Lung (tissue), 12 donors: ENCODE data around the gene GRK4. TPM values are rescaled to one million over a fixed set of nuclear protein-coding genes. Genes with fewer than 3 reads are reported as not detected.

Experiments
- ATAC-seq: fragments of 200-7000 bp; cut with Tn5 transposase; one replicate; pipeline ENCODE4 v1.9.1; 2020; ENCODE audit warnings: moderate number of reproducible peaks; ENCODE audit not compliant: insufficient read depth, low FRiP score
- DNase-seq, 3 donors: peaks; one replicate each; pipeline ENCODE4 v3.0.0-alpha.2; 2013 to 2017
- H3K27ac ChIP-seq, 2 donors: one replicate each; pipeline ENCODE4 v1.5.1; 2013; ENCODE audit warnings: mild to moderate bottlenecking in 2 of 2, moderate library complexity in 2 of 2, control low read depth in 1 of 2, inconsistent platforms in 1 of 2, low read depth in 1 of 2, low read length in 1 of 2
- H3K27me3 ChIP-seq, 3 donors: one replicate each; pipeline ENCODE4 v1.5.1; 2013; ENCODE audit warnings: low read length in 2 of 3; ENCODE audit not compliant: control insufficient read depth in 3 of 3, insufficient read depth in 3 of 3
- H3K36me3 ChIP-seq, 4 donors: one replicate each; pipeline ENCODE4 v1.5.1; 2013; ENCODE audit warnings: low read length in 4 of 4, mild to moderate bottlenecking in 1 of 4, moderate library complexity in 1 of 4; ENCODE audit not compliant: control insufficient read depth in 4 of 4, insufficient read depth in 4 of 4
- H3K4me1 ChIP-seq, 5 donors: one replicate each; pipeline ENCODE4 v1.5.1; 2013; ENCODE audit warnings: low read length in 5 of 5, mild to moderate bottlenecking in 2 of 5, moderate library complexity in 1 of 5; ENCODE audit not compliant: control insufficient read depth in 5 of 5, insufficient read depth in 5 of 5
- H3K4me3 ChIP-seq: one replicate; pipeline ENCODE4 v1.5.1; 2013; ENCODE audit warnings: mild to moderate bottlenecking, control low read depth, moderate library complexity
- H3K9ac ChIP-seq, 2 donors: one replicate each; pipeline ENCODE4 v1.5.1; 2013; ENCODE audit warnings: low read length in 2 of 2, control low read depth in 1 of 2; ENCODE audit not compliant: insufficient read depth in 1 of 2
- H3K9me3 ChIP-seq, 4 donors: one replicate each; pipeline ENCODE4 v1.5.1; 2013; ENCODE audit warnings: low read length in 3 of 4, mild to moderate bottlenecking in 1 of 4, moderate library complexity in 1 of 4; ENCODE audit not compliant: control insufficient read depth in 4 of 4, insufficient read depth in 3 of 4
- CTCF ChIP-seq: IDR thresholded peaks from 2 replicates; pipeline ENCODE4 v1.5.1; 2012; ENCODE audit warnings: mild to moderate bottlenecking; ENCODE audit errors: control extremely low read depth, extremely low read depth
- WGBS, 2 donors: extraction: QIAGEN DNeasy Blood & Tissue Kit; methylation state at CpG; one replicate each; pipeline ENCODE4 v1.1.7; 2013; 5-methylcytosine and 5-hydroxymethylcytosine counted together
- polyA plus RNA-seq, 2 donors: library from polyadenylated mRNA; stranded (reverse); fragments of 200-250 nt; gene quantifications; one replicate each; pipeline ENCODE4 v1.2.1, GENCODE V29; 2013
- total RNA-seq, 2 donors: library from RNA; depleted of rRNA in 1 of 2; stranded (reverse); fragments of >200 nt in 1 of 2; gene quantifications; one replicate each; pipeline ENCODE4 v1.2.1, GENCODE V29; 2014 to 2021
- donor health status: control.
- donor health status: control.
- donor health status: Bipolar disorder and iron deficiency.
- donor health status: healthy.
- donor health status: DM: yes; HTN: yes; CAD: no.

GRK4 gene
- total and polyA plus RNA-seq, 4 donors, result 1.8 to 6.7 (median 3.2) TPM

GRCh38 chr4:2961421-2961810, 2.0 kb upstream of the GRK4 start:
- WGBS, 2 donors, result 72 to 78% methylated on average over 8 of the region's 8 CpGs
- no peak for ATAC-seq
- no peaks in the 10 kb centered on the region for H3K27me3 ChIP-seq
- no peak for TF ChIP-seq CTCF
- H3K9me3 ChIP-seq, result peaks cover 0 to 2% (median 0%) of the 10 kb centered on the region in 4 donors
- no peak overlapping the region for H3K27ac ChIP-seq
- H3K36me3 ChIP-seq, result peaks cover 5 to 13% (median 9%) of the 10 kb centered on the region in 4 donors
- DNase-seq, result peak in 1 of 3 donors; percentile 14
- H3K4me3 ChIP-seq, result no peak overlapping the region
- peak overlapping the region in 1 of 2 donors; percentile 49 for H3K9ac ChIP-seq
- peaks cover 0 to 30% (median 11%) of the 10 kb centered on the region in 5 donors for H3K4me1 ChIP-seq

- peak overlapping the region in 1 of 2 donors; percentile 51 for H3K9ac ChIP-seq
- peak overlapping the region; percentile 94 for H3K4me3 ChIP-seq
- no peak overlapping the region for H3K27ac ChIP-seq
- DNase-seq (peak in 1 of 3 donors; percentile 9), ATAC-seq (no peak)
- peaks cover 0 to 30% (median 11%) of the 10 kb centered on the region in 5 donors for H3K4me1 ChIP-seq
- H3K36me3 ChIP-seq, result peaks cover 3 to 11% (median 8%) of the 10 kb centered on the region in 4 donors
- no peaks in the 10 kb centered on the region for H3K27me3 ChIP-seq
- 38 to 49% methylated on average over 14 of the region's 14 CpGs for WGBS, 2 donors
- no peak for TF ChIP-seq CTCF
- H3K9me3 ChIP-seq, result peaks cover 0 to 2% (median 0%) of the 10 kb centered on the region in 4 donors
Observed at GRCh38 chr4:2961811-2962441, 1.4 kb upstream of the GRK4 start.

DNA sequence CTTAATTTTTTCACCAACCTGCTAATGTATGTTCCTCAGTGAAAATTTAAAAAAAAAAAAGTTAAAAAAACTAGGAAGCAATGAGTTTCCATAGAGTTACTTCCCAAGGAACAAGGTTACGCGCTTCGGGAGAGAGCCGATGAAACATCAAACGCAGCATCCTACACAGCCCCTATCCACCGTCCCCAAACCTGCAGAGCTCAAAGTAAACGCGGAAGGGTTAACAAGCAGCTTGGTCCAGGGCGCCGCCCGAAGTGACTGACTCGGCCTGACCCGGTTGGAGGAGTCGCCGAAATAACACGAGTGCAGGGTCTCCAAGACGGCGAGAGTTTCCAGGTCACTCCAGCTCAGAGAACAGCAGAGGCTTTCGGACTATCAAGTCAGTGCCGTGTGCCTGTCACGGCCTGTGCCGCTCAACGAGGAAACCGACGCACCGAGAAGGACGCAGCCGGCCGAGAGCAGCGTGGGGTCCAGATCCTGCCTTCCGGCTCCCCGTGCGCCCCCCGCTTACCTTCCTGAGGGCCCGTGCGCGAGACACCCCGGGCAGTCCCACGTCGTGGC, 677 bp upstream of the GRK4 start:
- peaks cover 0 to 2% (median 0%) of the 10 kb centered on the region in 4 donors for H3K9me3 ChIP-seq
- DNase-seq (peak in 2 of 3 donors; percentile 52 to 54), ATAC-seq (peak; percentile 21)
- peak overlapping the region; percentile 51 to 61 for H3K9ac ChIP-seq
- H3K36me3 ChIP-seq, result peaks cover 2 to 6% (median 3%) of the 10 kb centered on the region in 4 donors
- no peaks in the 10 kb centered on the region for H3K27me3 ChIP-seq
- peak overlapping the region; percentile 88 to 92 for H3K27ac ChIP-seq
- TF ChIP-seq CTCF, result no peak
- H3K4me1 ChIP-seq, result peaks cover 0 to 30% (median 11%) of the 10 kb centered on the region in 5 donors
- WGBS, 2 donors, result 0% methylated on average over 40 of the region's 40 CpGs
- peak overlapping the region; percentile 94 for H3K4me3 ChIP-seq
